HL-60/S4 treated with phorbol 12-myristate 13-acetate at 8.2 ng/mL for 4 days and 3 days (cell line): Measurements from ENCODE around the gene MTMR1.

Source experiments
- in situ Hi-C: fragments of 300-500 bp; cut with MboI; formaldehyde crosslinking; loops from 2 replicates; pipeline ENCODE4 v1.15.0; 2022; ENCODE audit warnings: low sequenced_read_pairs

The MTMR1 gene

GRCh38 chrX:150696331-150696730 is 3.1 kb downstream of the MTMR1 start:
- in situ Hi-C loops = loop anchor here (25.0 kb wide), 1 partner anchor 734 kb away; no protein-coding TSS in a partner anchor

GRCh38 chrX:150696866-150697265 is 3.7 kb downstream of the MTMR1 start:
- in situ Hi-C loops = loop anchor here (25.0 kb wide), 1 partner anchor 735 kb away; no protein-coding TSS in a partner anchor

GRCh38 chrX:150697641-150698040 is 4.4 kb downstream of the MTMR1 start:
- in situ Hi-C loops = loop anchor here (25.0 kb wide), 1 partner anchor 735 kb away; no protein-coding TSS in a partner anchor

- in situ Hi-C loops = loop anchor here (25.0 kb wide), 1 partner anchor 737 kb away; no protein-coding TSS in a partner anchor
Measured at GRCh38 chrX:150698981-150699380, 5.8 kb downstream of the MTMR1 start.

DNA sequence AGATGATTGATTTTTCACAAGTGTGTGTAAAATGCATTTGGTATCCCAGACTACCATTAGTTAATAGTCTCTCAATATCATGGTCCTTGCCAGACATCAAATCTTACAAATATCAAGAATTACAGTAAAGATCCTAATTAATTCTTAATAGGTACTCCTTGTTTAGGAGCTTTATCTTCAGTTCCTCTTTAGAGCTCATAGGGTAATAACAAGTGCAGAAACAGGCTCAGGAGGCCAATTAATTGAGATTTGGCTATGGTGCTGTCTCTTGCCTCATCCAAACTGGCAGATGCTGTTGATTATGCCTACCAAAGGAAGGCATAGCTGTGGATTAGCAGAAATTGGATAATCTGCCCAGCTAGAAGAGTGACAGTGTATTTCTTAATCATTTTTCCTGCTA is 6.9 kb downstream of the MTMR1 start:
- in situ Hi-C loops = no loop called here

- in situ Hi-C loops = no loop called here
Measured at GRCh38 chrX:150701377-150701776, 8.2 kb downstream of the MTMR1 start.

DNA sequence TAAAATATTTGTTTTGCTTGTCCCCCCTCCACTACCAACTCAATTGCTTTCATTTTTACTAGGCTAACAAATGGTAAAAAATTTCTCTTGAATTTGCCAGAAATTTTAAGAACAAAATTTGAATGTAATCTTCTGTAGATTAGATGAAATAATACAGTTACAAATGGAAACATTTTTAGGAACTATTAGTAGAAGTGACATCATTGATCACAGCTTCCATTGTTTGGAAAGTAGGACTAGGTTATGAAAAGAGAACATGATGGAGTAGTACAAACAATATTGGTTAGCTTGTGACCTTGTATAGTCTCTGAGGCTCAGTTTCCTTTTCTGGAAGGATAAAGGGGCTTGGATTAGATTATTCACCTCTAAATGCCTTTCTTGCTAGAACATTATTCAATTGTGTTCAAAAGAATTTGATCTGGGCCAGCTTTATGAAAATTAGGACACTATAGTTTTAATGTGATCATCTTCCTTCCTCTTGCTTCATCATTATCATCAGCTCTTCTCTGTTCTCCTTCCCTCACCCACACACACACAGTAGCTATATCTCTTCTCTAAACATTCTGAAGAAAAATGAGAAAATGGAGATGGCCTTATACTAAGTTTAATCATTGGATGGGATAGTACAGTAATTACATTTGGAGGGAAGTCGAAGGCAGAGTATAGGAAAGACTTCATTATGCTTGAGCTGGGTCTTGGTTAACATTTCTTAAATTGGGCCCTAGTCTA is 9.9 kb downstream of the MTMR1 start:
- in situ Hi-C loops = no loop called here

- in situ Hi-C loops = no loop called here
Measured at GRCh38 chrX:150703695-150703974, 10.4 kb downstream of the MTMR1 start.

DNA sequence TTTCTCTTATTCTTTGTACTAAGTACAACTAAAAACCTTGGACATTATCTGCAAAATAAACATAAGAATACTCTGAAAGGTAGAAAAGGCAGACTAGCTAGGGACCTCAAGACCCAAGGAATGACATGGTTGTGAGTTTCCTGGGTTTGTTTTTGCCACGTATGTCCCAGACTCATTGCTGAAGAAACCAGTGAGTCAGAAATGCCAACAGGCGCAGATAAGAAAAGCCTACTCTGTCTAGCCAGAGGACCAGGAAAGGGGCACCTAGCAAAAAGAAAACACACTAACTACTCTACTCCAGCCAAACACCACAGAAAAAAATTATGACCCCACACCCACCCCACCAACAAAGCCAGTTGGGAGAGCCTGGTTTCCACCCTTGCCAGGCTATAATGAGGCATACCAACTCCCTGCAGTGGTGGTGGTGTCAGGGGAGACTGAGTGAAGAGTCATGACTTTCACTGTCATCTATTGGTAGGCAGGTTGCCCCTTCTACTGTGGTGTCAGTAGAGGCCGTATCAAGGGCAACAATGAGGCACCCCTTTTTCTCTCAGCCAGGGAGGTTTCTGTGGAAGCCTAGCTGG is 10.9 kb downstream of the MTMR1 start:
- in situ Hi-C loops = no loop called here

GRCh38 chrX:150712619-150713018 is 19.4 kb downstream of the MTMR1 start:
- in situ Hi-C loops = no loop called here

DNA sequence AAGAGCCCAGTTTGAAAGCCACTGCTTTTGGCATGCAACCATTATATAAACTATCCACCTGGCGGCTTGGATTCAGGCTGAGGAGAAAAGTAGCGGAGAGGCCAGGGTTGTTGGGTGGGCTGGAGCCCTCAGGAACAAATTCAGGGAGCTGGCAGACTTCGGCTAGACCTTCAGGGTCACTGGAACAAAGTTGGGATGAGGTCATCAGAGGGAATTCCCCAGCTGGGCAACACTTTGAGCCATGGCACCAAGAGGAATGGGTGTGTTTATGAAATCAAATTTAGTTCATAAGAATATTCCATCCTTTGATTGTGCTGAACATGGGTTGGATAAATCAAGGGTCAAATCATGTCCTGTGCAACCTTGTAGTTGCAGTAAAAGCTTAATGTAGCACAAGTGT is 22.0 kb downstream of the MTMR1 start:
- in situ Hi-C loops = no loop called here

DNA sequence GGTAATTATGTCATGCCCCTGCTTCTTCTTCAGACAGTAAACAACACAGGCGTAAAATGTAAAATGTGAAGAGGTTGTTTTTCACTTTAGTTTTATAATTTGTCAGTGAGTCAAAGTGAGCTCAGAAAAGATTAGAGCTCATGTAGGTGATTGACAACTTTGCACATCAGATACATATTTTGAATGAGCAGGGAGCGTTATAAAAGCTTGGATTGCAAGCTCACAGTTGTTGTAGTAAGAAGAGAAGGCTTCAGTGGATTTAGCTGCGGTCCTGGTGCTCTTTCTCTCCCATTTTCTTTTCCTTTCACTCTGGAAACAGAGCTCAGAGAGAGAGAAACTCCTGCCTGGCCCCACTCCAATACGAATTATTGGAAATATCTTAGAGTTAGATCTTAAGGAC is 26.4 kb downstream of the MTMR1 start:
- in situ Hi-C loops = no loop called here

DNA sequence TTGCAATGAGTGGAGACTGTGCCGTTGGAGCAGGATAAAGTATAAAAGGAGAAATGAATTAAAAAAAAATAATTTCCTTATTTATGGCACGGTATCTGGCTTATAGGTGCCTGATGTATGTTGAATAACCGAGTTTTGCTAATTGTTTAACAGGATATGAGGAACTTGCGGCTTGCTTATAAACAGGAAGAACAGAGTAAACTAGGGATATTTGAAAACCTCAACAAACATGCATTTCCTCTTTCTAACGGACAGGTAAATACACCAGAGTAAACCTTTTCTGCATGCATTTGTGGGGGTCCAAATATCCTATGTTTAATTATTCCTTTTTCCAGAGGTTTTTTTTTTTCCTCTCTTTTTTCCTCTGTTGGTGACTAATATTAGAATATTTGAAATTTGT is 36.8 kb downstream of the MTMR1 start:
- in situ Hi-C loops = no loop called here

DNA sequence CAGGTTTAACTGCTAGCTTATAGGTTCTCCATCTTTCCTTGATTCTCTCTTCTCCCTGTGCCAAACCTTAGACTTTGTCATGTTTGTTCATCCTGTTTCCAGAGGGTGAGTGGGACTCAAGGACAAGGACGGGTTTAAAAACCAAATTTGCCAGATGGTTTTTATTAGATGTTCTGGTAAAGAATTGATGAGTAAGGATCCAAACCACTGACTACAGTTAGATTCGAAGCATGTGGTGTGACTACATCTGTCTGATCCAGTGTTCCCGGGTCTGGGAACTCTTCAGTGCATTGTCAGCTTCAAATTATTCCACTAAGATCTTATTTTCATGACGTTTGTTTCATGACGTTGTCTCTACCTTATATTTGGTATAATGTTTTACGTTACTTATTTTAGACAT is 37.5 kb downstream of the MTMR1 start:
- in situ Hi-C loops = no loop called here

- in situ Hi-C loops = no loop called here
Measured at GRCh38 chrX:150731795-150732194, 38.6 kb downstream of the MTMR1 start.

DNA sequence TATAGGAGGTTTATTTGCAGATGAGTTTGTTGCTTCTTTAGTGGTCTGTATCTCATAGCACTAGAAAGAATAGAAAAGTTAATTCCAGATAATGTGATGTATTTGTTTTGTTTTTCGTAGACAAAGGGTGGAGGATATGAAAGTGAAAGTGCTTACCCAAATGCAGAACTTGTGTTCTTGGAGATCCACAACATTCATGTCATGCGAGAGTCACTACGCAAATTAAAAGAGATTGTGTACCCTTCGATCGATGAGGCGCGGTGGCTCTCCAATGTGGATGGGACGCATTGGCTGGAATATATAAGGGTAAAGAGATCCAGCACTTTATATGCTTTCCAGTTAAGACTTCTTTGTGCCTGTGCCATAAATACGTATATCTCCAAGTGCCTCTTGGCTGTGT is 43.3 kb downstream of the MTMR1 start:
- in situ Hi-C loops = no loop called here

- in situ Hi-C loops = no loop called here
Measured at GRCh38 chrX:150752124-150752523, 58.9 kb downstream of the MTMR1 start.

- in situ Hi-C loops = no loop called here
Measured at GRCh38 chrX:150753357-150753756, 60.2 kb downstream of the MTMR1 start.

DNA sequence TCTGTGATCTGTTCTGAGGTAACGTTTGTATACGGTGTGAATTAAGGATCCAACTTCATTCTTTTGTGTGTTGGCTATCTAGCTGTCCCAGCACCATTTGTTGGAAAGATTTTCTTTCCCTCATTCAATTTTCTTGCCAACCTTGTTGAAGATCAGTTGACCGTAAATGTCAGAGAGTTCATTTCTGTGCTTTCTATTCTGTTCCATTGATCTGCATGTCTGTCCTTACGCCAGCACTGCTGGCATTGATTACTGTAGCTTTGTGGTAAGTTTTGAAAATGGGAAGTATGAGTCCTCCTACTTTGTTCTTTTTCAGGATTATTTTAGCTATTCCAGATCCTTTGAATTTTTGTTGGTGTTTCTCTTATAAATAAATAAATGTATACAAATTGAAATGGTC is 60.8 kb downstream of the MTMR1 start:
- in situ Hi-C loops = no loop called here

- in situ Hi-C loops = no loop called here
Measured at GRCh38 chrX:150757371-150757770, 64.2 kb downstream of the MTMR1 start.

GRCh38 chrX:150759568-150760416 is 66.6 kb downstream of the MTMR1 start:
- in situ Hi-C loops = no loop called here
